GM12892 (cell line): ENCODE measurements around the gene TCF12.

Experiments
- POLR2A ChIP-seq: IDR thresholded peaks from 2 replicates; pipeline ENCODE4 v1.6.1; 2011; ENCODE audit warnings: low read depth, low read length, control low read depth
- POLR2AphosphoS5 ChIP-seq: IDR thresholded peaks from 2 replicates; pipeline ENCODE4 v1.6.1; 2011; ENCODE audit warnings: low read depth, low read length, control low read depth
- TAF1 ChIP-seq: IDR thresholded peaks from 2 replicates; pipeline ENCODE4 v1.6.1; 2011; ENCODE audit warnings: low read depth, mild to moderate bottlenecking, control low read depth, low read length, borderline replicate concordance

DNA sequence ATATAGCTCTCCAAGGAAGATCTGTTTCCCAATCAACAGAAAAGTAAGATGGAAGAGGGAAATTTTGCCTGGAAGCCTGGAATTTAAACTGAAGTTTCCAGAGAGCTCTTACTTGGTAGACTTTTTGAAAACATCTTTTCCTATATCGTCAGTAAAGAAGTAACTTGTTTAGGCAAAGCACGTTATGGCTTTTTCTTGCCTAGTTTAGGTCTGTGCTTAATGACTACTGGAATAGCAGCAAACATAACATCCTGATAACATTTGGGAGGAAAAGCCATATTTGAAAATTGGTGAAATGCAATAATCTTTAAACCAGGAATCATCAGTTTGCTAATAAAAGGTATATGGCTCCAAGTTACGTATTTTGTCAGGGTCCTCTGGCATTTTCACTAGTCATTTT lies 297.4 kb downstream of the TCF12 start:
- no peak for TF ChIP-seq POLR2AphosphoS5
- no peak for TF ChIP-seq POLR2A
- TF ChIP-seq TAF1, result no peak
